GM21360 (cell line): ENCODE results near the gene TIMP1.
A peak's percentile ranks its signal among the peaks of the same experiment; 100 is the strongest.

ENCODE experiments used
- ATAC-seq: cut with Tn5 transposase; IDR thresholded peaks from one replicate; pipeline ENCODE4 v1.9.1; 2021; ENCODE audit warnings: mild to moderate bottlenecking, moderate library complexity; ENCODE audit not compliant: unreplicated experiment

TIMP1 gene

DNA sequence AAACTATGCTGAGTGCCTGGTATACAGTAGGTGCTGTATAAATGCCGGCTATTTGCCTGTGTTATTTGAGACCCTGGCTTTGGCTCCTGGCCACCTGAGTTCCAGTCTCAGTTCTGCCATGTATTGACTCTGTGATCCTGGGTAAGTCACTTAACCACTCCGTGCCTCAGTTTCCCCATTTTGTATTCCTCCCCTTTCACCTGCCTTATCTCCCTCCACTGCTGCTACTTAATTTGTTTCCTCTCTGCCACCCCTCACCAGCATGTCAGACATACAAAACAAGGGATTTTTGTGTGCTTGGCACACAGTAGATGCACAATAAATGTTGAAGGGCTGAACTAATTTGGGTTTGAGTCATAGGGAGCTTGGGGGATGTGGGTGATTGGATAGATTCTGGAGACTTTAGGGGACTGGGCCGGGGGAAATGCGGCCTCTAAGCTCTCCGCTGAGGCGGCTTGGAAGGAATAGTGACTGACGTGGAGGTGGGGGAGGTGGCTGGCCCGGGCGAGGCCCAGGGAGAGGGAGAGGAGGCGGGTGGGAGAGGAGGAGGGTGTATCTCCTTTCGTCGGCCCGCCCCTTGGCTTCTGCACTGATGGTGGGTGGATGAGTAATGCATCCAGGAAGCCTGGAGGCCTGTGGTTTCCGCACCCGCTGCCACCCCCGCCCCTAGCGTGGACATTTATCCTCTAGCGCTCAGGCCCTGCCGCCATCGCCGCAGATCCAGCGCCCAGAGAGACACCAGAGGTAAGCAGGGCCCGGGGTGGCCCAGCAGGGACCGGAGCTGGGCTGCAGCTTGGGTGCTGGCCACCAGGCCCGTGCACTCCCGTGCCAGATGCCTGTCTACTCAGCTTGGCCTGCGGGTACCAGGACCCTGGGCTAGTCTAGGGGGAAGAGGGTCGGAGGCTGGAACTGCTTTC, at the start of gene TIMP1:
TSS of gene TIMP1 (plus strand) at position 706 of the 917 bp plus-strand sequence. CDS start 980 bp downstream, outside the sequence.
- peak; percentile 80 for ATAC-seq

DNA sequence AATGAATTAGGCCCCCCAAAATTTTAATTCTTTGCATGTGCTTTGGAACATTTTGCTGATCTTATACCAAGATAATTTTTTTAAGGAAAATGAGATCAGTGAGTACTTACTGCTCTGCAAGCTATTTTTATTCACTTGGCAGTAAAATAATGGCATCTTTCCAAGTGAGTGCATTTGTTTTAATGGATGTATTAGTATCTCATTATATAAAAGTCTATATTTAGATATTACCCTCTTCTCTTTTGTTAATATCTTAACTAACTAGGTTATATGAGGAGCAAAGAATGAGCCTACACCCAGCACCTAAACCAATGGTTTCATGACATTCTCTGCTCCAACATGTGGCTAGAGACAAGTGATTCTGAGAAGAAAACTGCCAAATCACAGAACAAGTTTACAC, 42.4 kb upstream of the TIMP1 start:
- ATAC-seq: no peak

DNA sequence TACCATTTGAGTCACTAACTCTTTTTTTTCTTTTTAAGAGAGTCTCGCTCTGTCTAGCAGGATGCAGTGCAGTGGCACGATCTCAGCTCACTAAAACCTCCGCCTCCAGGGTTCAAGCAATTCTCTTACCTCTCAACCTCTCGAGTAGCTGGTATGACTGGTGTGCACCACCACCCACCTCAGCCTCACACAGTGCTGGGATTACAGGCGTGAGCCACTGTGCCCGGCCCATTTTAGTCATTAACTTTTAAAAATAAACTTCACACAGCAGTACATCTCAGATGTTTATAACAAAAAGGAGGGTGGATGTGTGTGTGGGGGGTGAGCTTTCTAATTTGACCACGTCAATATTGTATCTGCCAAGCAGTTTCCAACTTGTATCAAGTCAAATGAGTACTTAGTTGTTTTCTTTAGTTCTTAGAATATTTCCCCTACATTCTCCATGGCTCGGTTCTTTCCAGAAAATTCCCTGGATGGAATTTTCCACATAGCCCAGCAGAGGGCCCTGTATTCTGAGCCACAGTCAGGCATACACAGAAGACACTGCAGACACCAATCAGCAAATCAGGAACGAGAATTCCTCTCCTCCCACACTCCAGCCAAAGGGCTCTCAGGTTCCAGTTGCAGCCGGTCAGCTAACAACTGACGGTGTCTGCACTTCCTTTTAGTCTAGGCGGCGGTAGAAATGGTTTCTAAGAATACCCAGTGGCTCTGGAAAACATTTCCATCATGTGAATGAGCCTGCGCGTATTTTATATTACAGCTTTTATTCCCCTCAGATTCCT, 41.3 kb upstream of the TIMP1 start:
- ATAC-seq: no peak

DNA sequence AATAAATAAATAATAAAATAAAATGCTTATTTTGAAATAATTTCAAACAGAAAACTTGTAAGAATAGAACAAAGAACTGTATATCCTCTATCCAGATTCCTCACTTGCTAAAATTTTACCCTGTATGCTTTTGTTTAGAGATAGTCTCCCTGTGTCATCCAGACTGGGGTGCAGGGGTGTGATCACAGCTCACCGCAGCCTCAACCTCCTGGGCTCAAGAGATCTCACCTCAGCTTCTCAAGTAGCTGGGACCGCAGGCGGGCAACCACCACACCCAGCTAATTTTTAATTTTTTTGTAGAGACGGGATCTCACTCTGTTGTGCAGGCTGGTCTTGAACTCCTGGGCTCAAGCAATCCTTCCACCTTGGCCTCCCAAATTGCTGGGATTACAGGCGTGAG, 38.7 kb upstream of the TIMP1 start:
- no peak for ATAC-seq

DNA sequence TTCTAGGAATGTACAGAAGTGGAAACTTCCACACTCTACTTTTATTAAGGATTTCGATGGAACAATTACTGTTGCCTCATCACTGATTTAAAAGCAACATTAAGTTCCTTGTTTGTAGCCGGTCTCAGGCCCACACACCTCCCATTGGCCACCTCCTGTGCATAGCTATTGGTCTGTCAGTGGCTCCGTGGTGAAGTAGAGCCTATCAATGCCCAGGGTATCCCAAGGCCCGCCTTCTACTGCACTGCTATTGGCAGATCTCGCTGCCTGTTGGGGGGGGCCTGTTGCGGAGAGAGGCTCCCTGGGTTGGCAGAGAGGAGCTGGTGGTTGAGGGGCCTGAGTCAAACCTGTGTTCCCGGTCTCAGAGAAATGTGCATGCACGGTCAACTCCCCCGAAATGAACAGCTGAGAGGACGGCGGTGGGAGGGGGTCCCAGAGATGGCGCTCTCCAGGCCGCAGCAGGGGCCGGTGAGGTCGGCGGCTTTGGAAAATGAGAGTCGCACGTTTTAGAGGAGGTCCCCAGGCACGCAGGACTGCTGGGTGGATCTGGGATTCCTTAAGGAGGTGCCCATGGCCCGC, 26.1 kb upstream of the TIMP1 start:
- ATAC-seq: peak; percentile 41

DNA sequence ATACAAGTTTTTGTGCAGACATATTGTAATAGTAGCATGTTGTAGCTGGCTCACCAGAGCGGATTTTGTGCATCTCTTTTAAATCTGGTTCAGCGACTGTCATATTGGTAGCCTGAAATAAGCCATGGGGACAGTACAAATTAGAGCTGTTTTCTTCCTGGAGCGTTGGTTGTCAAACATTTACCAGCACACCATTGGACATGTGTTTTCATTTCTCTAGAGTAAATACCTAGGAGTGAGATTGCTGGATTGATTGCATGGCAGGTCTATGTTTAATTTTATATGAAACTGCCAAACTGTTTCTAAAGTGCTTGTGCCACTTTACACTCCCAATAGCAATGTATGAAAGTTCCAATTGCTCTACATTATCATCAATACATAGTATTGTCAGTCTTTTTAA, 23.8 kb upstream of the TIMP1 start:
- no peak for ATAC-seq

DNA sequence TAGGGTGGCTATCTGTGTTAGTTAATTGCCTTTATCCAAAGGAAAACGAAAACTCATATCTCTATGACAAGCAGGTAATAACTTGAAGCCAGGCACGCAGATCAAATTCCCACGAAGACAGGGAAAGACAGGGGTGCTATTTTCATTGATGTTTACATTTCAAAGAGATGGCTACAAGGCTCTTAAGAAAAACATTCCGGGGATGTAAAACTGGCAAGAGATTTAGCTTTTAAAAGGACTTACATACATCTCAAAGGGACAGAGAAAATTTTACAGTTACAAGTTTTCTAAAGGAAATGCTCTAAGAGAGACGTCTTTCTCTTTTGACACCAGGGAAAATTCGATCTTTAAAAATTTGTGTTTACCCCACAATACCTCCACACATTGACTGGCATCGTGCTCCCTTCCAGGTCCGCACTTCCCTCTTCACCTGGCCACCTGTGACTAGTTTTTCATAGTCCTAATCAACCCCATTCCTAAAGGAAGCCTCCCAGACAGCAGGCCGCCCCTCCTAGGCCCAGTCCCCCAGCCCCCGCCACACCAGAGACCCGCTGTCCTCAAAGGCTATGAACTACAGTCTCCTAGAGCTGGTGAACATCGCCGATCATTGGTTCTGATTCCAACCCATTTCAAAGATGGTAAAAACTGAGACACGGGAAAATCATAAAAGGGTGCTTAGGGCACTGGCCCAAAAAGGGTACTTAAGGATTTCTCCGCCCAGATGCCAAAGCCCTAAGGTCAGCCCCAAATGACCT, 21.9 kb upstream of the TIMP1 start:
- no peak for ATAC-seq

DNA sequence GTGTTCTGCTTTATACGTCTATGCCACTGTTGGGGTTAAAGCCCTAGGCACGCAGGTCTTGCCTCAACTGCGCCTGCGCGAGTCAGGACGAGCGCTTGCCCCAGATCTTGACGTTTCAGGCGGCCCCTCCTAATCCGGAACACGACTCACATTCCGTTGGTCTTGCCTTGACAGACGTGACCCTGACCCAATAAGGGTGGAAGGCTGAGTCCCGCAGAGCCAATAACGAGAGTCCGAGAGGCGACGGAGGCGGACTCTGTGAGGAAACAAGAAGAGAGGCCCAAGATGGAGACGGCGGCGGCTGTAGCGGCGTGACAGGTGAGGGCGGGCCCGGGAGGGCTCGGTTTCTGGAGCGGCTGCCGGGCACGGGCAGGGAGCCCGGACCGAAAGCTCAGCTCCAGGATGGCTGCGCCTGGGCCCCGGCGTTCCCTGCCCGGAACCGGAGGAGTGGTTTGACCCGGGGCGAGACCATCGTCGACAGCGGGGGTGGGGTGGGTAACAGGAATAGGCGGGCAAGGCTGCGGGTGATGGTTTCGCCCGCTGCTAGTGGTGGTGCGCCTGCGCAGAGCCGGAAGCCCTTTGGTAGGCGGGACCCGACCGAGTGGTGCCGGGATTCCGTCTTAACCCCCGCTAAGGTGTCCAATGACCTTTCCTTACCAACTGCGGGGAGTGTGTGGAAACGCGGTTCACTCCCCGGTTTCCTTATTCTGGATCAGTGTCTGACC, 21.1 kb upstream of the TIMP1 start, which contains the start of gene ARAF:
TSS of gene ARAF (plus strand) at position 272 of the 725 bp plus-strand sequence. CDS start 1,763 bp downstream, outside the sequence.
- peak; percentile 83 for ATAC-seq

DNA sequence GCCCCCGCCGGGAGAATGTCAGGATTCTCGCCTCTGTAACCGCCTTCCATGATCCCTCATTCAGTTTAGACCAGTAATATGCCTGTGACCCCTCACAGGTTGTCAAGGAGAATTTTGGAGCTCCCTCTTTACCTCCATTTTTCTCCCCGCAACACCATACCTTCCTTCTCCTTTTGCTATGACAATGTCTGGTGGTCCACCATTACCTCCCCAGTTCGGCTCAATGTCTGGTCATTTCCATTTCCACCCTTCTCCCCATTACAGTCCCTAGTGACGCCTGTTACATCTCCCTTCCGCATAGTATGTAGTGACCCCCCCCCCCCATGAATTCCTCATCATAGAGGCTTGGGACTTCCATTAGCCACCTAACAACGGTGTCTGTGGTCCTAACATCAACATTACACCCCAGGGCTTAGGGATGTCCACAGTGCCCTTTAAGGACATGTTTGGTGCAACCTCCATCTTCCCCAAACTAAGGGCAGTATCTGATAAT, 20.5 kb upstream of the TIMP1 start:
- ATAC-seq: no peak

DNA sequence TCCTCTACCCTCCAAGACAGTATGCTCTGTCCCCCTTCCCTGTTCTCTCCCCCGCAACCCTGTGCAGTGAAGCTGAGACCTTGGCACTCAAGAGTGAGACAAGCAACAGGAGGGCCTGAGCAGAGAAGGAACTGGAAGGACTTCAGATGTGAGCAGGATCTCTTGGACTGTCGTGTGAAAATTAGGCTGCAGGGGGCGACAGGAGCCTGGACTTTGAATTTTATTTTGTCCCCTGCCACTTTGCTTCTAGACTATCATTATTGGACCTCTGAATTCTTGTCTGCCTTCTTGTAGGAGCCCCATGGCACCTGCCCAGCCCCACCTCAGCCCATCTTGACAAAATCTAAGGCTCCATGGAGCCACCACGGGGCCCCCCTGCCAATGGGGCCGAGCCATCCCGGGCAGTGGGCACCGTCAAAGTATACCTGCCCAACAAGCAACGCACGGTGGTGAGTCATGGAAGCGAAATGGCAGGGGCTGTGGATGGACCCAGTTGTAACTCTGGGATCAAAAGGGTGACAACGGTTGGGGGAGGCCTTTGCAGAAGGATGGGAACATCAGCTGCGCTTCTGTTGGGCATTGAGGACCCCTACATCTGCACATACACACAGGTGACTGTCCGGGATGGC, 19.5 kb upstream of the TIMP1 start:
- no peak for ATAC-seq

DNA sequence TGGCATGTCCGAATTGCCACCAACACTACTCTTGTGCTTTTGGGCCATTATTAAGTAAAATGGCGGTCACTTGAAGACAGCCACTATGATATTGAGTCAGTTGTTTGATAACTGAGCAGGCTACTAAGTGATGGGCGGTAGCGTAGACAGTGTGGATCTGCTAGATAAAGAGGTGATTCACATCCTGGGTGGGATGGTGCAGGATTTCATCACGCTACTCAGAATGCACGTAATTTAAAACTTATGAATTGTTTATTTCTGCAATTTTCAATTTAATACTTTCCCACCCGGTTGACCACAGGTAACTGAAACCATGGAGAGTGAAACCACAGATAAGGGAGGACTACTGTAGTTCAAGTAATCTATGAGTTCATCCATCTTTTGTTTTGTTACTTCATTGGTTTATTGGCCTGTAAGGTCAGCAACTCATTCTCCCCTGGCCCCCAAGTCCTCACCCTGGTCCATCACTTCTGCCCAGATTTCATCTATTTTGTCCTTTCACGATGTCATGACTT, 18.4 kb upstream of the TIMP1 start:
- ATAC-seq: no peak

DNA sequence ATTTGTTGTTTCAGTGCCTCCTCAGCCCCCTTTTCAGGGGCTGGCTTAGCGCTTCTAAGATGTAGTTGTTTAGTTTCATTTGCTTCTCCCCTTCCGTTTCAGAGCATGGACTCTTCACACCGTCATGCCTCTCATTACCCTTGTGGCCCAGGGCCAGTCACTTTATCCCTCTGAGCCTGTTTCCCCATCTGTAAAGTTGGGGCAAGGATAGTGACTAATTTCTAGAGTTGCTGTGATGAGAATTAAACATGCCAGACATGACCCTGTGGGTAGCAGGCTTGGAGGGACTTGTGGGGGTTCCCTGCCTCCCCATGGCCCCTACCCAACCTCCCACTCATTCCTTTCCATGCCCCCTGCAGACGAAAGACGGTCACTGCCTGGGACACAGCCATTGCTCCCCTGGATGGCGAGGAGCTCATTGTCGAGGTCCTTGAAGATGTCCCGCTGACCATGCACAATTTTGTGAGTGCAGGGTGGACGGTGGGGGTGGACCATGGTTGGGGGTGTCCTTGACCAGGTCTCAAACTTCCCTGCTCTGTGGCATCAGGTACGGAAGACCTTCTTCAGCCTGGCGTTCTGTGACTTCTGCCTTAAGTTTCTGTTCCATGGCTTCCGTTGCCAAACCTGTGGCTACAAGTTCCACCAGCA, 17.7 kb upstream of the TIMP1 start:
- no peak for ATAC-seq

DNA sequence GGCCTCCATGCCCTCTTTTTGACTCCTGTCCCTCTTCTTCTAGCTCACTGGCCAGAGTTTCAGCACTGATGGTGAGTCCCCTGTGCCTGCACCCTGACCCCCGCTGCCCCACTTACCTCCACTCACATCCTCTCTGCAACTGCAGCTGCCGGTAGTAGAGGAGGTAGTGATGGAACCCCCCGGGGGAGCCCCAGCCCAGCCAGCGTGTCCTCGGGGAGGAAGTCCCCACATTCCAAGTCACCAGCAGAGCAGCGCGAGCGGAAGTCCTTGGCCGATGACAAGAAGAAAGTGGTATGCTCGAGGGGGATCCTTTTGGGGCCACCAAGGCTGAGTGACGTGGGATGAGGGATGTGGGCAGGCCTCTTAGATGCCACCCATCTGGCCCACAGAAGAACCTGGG, 15.4 kb upstream of the TIMP1 start:
- ATAC-seq: no peak

DNA sequence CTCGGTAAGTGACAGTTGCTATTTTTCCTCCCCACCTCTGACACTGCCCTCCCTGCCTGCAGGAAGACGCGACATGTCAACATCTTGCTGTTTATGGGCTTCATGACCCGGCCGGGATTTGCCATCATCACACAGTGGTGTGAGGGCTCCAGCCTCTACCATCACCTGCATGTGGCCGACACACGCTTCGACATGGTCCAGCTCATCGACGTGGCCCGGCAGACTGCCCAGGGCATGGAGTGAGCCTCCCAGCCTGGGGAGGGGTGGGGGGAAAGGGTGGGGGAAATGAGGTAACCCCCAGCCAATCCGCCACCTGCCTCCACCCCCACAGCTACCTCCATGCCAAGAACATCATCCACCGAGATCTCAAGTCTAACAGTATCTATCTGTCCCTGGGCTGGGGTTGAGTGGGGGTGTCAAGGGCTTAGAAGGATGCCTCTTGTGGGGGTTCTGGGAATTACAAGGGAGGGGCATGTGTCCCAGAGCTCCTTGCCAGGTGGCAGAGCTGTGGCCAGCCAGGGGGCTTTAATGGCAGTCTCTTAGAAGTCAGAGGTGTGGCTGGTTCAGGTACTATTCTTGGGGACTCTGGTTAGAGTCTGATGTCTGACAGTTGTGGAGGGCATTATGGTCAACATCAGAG, 13.5 kb upstream of the TIMP1 start:
- no peak for ATAC-seq

DNA sequence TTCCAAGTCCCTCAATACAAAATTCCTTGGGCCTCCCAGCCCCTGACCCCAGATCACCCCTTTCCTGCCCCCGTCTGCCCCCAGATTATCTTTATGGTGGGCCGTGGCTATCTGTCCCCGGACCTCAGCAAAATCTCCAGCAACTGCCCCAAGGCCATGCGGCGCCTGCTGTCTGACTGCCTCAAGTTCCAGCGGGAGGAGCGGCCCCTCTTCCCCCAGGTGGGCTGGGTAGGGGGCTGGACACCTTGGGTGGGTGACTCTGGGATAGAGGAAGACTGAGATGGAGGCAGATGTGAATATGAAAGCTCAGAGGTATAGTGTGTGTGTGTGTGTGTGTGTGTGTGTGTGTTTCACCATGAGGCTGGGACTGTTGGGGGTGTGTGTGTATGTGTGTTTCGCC, 11.4 kb upstream of the TIMP1 start:
- no peak for ATAC-seq

DNA sequence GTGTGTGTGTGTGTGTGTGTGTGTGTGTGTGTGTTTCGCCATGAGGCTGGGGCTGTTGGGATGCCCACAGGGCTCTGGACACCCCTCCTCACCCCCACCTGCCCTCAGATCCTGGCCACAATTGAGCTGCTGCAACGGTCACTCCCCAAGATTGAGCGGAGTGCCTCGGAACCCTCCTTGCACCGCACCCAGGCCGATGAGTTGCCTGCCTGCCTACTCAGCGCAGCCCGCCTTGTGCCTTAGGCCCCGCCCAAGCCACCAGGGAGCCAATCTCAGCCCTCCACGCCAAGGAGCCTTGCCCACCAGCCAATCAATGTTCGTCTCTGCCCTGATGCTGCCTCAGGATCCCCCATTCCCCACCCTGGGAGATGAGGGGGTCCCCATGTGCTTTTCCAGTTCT, 11.0 kb upstream of the TIMP1 start:
- ATAC-seq: no peak

DNA sequence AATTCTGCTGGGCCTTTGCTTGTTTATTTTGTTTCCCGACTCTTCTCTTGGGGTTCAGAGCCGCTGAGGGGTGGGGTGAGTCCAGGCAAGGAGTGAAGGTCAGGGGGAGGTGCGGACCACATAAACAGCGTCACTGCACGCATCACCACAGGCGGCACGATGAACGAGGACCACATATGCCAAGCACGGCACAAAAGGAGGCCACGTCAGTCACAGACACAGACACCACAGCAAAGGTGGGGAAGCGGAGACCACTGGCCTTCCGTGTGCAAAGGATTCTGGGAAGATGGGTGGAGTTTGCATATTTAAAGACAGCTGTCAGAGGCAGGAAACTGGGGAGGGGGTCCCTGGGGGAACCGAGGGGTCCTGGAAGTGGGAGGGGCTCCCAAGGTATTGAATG, 10.3 kb upstream of the TIMP1 start:
- no peak for ATAC-seq

DNA sequence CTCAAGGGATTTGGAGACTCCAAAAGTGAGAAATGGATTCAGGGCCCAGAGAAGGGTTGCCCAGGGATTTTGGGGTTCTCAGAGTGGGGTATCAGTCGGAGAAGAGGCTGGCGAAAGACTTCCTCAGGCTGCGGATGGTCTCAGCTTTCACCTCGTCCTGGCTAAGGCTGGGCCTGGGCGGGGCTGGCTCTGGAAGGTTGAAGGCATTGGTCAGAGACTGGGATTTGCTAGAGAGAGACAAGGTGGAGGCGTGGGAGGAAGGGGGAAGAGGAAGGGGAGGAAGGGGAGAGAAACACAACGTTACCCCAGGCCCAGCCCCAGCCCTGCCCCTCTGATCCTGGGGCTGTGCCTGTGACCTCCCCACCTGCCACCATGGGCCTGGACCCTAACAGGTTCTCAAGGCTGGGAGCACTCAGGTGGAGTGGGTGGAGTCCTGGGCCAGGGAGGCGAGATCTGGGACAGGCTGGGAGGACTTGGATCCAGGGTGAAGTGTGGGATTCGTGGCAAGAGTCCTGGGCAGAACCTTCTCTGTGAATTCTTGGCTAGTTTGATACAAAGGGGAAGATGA, 9.4 kb upstream of the TIMP1 start:
- ATAC-seq: no peak
